ENCODE results near the gene YTHDC1.
"Not testable (repeated sequence)": the region's sequence is repeated elsewhere in the genome, so short reads cannot be mapped to it uniquely, and the experiment has no call there.

Gene YTHDC1

DNA sequence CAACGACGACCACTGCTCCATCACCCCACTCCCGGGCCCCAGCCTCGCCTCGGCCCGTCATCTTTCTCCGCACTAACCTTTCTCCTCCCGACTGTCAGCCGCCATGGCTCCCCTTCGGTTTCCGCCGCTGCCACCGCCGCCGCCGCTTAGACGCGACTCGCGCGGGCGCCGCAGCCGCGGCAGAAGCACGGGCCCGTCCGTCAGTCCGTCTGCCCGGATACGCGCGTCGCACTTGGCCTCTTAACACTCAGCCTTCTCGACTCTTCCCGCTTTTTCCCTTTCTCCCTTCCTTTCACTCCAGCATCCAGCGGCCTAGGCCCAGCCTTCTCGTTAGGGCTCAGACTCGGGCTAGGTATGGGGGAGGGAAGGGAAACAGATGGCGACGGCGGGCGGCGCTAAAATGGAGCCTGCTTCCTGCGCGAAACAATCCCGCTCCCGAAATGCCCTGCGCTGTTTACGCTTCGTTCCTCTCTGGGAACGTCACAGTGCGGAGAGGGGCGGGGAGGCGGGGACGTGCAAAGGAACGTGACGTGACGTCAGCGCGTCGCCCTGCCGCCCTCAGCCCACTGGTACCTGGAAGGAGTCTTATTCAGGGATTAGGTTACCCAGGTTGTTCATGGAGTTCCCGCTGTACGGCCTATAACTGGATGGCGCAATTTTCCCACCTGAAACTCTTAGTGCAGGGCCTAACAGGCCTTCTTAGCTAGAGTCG, at the start of gene YTHDC1:
YTHDC1 (minus strand) TSS at position 442 of the 712 bp plus-strand sequence; CDS start at position 105, 337 bp downstream.
- peak; percentile 88 to 94 (median 91) for DNase-seq (ENCODE audit: low read depth in 2 of 3, low spot score in 1 of 3)

DNA sequence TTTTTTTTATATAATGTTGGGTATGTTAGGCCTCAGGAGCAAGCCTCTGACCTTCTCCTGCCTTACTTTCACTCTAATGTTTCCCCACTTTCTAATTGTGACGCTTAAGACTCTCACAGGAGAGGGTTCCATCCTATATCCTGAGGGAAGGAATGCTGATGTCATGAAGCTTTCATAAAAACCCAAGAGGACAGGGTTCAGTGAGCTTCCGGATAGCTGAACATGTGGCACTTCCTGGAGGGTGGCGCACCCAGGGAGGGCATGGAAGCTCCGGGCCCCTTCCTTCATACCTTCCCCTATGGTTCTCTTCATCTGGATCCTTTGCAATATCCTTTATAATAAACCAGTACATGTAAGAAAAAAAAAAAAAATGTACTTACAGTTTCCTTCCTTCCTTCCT, 49.4 kb upstream of the YTHDC1 start:
- DNase-seq (ENCODE audit: low read depth in 2 of 3, low spot score in 1 of 3), result no peak

- no peak for DNase-seq (ENCODE audit: low read depth in 2 of 3, low spot score in 1 of 3)
Observed at GRCh38 chr4:68396756-68397155, 46.9 kb upstream of the YTHDC1 start.

DNA sequence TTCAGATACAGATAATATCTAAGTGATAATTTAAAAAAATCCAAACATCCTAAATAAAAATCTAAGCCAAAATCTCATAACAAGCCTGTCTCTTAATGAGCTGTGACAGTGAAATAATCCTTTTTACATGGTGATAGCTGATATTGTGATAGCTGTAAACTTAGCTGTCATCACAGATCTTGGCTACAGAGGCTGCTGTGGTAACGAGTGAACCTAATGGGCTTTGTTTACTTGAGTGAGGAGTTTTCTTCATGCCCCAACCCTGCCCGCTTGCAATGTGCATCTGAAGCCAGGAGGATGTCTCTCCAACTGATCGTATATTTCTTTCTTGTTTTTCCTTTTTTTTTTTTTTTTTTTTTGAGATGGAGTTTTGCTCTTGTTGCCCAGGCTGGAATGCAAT, 41.5 kb upstream of the YTHDC1 start:
- no peak for DNase-seq (ENCODE audit: low read depth in 2 of 3, low spot score in 1 of 3)

DNA sequence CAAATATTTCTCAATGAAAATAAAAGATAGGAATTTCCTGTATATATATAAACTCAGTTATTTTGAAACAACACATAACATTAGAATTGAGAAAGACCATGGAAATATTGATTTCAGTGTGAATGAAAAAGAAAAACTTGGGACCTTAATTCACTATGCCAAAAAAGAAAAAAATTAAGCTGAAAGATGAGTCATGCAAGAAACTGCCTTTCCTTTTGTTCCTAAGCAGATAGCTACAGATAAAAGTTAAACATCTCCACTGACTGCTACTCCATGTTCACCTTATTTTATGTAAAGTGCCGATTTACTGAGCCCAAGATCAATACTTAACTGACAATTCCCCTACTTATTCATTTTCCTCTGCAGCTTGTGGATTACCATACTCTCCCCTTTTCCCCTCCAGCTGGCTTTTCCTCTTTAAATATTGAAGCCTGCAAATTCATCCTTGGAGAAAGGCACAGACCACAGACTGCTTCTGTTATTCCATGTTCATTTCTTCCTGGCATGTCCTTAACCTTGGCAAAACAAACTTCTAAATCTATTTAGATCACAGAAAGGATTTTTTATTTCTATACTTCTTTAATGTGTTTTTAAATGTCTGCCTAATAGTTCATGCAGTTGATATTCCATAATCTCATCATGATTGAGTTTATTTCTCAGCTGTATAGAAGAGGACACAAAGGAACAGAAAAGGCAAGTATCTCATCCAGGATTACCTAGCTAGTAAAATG, 40.5 kb upstream of the YTHDC1 start:
- no peak for DNase-seq (ENCODE audit: low read depth in 2 of 3, low spot score in 1 of 3)

- not testable (repeated sequence) for DNase-seq (ENCODE audit: low read depth in 2 of 3, low spot score in 1 of 3)
Observed at GRCh38 chr4:68389386-68389913, 39.6 kb upstream of the YTHDC1 start.

GRCh38 chr4:68388347-68388865, 38.5 kb upstream of the YTHDC1 start:
- no peak for DNase-seq (ENCODE audit: low read depth in 2 of 3, low spot score in 1 of 3)

DNA sequence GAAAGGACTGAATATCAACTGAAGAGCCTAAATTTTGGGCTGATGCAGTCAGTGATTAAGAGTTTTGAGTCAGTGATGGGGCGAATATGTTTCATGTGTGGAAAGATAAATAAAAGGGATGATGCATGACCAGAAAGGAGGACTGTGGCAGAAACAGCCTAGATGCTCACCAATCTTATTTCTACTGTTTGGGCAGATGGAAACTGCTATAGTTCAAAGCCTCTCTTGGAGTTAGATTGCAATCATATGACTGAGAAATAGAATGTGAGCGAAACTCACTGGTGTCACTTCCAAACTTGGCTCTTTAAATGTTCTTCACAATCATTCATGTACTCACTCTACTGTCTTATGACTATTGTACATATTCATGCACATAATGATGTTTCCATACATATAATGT, 35.4 kb upstream of the YTHDC1 start:
- no peak for DNase-seq (ENCODE audit: low read depth in 2 of 3, low spot score in 1 of 3)

DNA sequence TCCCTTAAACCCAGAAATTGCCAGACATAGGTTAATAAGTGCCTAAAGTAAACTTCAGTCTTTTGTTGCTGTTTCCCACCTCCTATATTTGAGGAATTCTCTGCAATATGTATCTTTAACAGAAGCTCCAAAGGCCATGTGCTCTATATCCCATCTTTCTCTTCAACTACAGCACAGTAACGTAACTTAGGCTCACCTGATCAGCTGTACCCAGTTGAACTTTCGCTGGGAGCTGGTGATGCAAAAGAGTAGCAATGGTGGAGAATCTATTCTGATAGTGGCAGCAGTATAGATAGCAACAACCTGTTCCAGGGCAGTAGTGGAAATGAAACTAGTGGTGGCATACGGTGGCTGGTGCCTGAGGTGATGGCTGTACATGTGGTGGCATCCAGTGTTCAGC, 33.2 kb upstream of the YTHDC1 start:
- no peak for DNase-seq (ENCODE audit: low read depth in 2 of 3, low spot score in 1 of 3)

DNA sequence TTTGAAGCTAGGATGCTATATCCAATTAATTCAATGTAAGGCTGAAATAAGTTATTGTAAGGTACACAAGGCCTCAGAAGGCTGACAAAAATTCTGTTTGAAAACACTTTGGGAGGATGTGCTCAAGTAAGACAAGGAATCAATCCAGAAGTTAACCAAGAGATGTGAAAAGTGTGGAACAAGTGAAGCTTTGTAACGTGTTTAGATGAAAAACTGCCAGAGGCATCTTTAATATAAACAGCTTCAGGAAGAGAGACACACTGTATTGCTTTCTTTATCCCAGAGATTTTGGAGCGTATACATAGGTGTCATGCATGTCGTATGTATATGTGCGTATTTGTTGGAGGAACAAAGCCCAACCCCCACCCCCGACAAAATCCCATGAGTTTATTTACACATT, 28.3 kb upstream of the YTHDC1 start:
- DNase-seq (ENCODE audit: low read depth in 2 of 3, low spot score in 1 of 3), result no peak

DNA sequence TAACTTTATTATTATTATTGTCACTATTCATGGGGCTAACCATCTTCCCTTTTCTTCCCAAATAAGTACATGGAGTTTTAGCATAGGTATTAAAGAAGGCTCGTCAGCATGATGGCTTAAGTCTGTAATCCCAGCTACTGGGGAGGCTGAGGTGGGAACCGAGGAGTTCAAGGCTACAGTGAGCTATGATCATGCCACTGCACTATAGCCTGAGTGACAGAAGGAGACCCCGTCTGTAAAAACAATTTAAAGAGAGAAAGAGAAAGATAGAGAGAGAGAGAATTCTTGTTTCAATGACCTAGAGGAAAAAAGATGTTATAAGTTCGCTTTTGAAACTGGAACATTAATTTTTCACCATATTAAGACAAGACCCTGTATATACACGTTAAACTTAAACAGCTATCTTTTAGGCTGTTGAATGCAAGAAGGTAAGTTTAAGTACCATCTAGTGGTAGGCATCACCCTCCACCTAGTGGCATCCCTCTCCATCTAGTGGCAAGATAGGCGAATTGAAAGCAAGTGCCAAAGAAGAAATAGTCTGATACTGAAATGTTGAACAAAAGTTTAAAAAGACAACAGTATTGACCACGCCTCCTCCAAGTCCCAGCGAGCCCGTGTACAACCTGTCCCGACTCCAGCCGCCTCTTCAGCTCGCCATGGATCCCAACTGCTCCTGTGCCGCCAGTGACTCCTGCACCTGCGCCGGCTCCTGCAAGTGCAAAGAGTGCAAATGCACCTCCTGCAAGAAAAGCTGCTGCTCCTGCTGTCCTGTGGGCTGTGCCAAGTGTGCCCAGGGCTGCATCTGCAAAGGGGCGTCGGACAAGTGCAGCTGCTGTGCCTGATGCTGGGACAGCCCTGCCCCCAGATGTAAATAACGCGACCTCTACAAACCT, 26.0 kb upstream of the YTHDC1 start:
- DNase-seq (ENCODE audit: low read depth in 2 of 3, low spot score in 1 of 3), result peak; percentile 5 to 24 (median 9)

GRCh38 chr4:68373513-68373912, 23.6 kb upstream of the YTHDC1 start:
- peak; percentile 27 to 53 (median 45) for DNase-seq (ENCODE audit: low read depth in 2 of 3, low spot score in 1 of 3)

GRCh38 chr4:68372588-68372987, 22.7 kb upstream of the YTHDC1 start:
- no peak for DNase-seq (ENCODE audit: low read depth in 2 of 3, low spot score in 1 of 3)

- no peak for DNase-seq (ENCODE audit: low read depth in 2 of 3, low spot score in 1 of 3)
Observed at GRCh38 chr4:68369142-68369805, 19.4 kb upstream of the YTHDC1 start.

GRCh38 chr4:68368691-68369131, 18.8 kb upstream of the YTHDC1 start:
- DNase-seq (ENCODE audit: low read depth in 2 of 3, low spot score in 1 of 3), result no peak

- no peak for DNase-seq (ENCODE audit: low read depth in 2 of 3, low spot score in 1 of 3)
Observed at GRCh38 chr4:68367835-68368234, 17.9 kb upstream of the YTHDC1 start.

DNA sequence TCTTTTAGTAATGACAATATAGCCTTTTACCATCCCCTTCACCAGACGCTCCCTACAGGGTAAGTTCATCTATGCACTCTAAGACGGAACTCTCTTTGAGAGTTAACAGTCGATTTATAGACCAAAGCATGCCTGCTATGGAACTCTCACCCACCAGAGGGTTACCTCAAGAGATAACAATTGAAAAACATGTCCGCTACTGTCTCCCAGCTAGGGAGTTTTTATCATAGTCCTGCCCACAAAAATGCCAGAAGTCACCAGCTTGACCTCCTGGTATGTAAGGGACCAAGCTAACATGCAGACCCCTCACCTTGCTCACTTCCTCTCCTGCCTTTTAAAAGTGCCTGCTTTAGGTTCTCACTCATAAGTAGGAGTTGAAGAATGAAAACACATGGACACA, 16.7 kb upstream of the YTHDC1 start:
- DNase-seq (ENCODE audit: low read depth in 2 of 3, low spot score in 1 of 3), result no peak

- DNase-seq (ENCODE audit: low read depth in 2 of 3, low spot score in 1 of 3), result no peak
Observed at GRCh38 chr4:68365068-68365467, 15.2 kb upstream of the YTHDC1 start.

DNA sequence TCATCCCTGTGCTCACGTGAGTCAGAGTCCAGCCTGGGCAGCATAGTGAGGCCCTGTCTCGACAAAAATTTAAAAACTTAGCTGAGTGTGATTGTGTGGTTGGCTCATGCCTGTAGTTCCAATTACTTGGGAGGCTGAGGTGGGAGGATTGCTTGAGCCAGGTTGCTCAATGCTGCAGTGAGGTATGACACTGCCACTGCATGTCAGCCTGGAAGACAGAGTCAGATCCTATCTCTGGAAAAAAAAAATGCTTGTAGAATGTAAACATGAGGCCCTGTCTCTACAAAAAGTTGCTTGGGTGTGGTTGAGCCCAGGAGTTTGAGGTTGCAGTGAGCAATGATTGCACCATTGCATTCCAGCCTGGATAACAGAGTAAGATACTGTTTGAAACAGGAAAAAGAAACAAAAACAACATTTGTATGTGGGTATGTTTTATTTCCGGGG, 11.3 kb upstream of the YTHDC1 start:
- no peak for DNase-seq (ENCODE audit: low read depth in 2 of 3, low spot score in 1 of 3)

- no peak for DNase-seq (ENCODE audit: low read depth in 2 of 3, low spot score in 1 of 3)
Observed at GRCh38 chr4:68360231-68360968, 10.5 kb upstream of the YTHDC1 start.

All from stimulated activated CD4-positive, alpha-beta T cell treated with anti-CD3 and anti-CD28 coated beads, Interleukin-12 subunit alpha, Interleukin-12 subunit beta, amount 100 ng/mL, for 48 hours (primary cell).